ENCODE results near the gene IFI16.

DNA sequence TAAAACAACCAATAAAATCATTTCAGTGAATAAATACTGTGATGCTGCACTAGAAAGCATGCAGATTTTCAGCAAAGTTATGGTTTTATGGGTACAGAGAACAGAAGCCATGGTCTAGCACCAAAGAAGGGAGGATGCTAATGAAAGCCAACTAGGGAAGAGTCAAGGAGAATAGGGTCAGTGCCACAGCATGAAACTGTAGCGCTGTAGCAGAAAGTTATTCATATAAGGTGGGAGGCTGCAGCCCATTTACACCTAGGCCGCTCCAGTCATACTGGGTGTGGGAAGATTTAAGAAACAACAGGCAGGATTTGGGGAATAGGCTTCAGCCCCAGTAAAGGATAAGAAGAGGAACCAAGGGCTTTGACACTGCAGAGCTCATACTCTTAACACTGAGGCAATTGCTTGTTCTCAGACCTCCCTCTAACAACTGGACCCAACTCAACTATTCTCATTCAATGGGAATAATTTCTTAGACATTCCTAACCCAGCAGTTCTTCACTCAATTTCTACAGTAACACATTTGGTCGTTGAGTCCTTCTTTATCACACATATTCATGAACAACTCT, 4.4 kb downstream of the IFI16 start:
- TF ChIP-seq POLR2A (IDR thresholded peaks at IDR 0.05), result no peak
- TF ChIP-seq, protein P1, sequence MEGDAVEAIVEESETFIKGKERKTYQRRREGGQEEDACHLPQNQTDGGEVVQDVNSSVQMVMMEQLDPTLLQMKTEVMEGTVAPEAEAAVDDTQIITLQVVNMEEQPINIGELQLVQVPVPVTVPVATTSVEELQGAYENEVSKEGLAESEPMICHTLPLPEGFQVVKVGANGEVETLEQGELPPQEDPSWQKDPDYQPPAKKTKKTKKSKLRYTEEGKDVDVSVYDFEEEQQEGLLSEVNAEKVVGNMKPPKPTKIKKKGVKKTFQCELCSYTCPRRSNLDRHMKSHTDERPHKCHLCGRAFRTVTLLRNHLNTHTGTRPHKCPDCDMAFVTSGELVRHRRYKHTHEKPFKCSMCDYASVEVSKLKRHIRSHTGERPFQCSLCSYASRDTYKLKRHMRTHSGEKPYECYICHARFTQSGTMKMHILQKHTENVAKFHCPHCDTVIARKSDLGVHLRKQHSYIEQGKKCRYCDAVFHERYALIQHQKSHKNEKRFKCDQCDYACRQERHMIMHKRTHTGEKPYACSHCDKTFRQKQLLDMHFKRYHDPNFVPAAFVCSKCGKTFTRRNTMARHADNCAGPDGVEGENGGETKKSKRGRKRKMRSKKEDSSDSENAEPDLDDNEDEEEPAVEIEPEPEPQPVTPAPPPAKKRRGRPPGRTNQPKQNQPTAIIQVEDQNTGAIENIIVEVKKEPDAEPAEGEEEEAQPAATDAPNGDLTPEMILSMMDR (IDR thresholded peaks at IDR 0.05), result no peak

Data from adrenal gland (tissue), 5 donors.